ENCODE data around the gene CIT. TPM values are rescaled to one million over a fixed set of nuclear protein-coding genes. Genes with fewer than 3 reads are reported as not detected.

Gene CIT
- total and polyA plus RNA-seq, 2 donors (not counting 3 experiments of a cell fraction or from before 2014, with no cell fraction given): 13.3 to 61.8 TPM

- H2AFZ ChIP-seq (ENCODE audit: low read depth, low read length): no peak overlapping the region
- no peak overlapping the region for H3K4me2 ChIP-seq (ENCODE audit: insufficient read depth, low read length)
- H3K4me3 ChIP-seq (replicated peaks in 1 of 3; ENCODE audit: insufficient read depth in 1 of 3, low read depth in 1 of 3, low read length in 3 of 3): no peak overlapping the region
- TF ChIP-seq POLR2A (IDR thresholded peaks at IDR 0.05; ENCODE audit: low read depth, low read length) (no peak), JUN (IDR thresholded peaks at IDR 0.05; ENCODE audit: borderline replicate concordance, insufficient read depth, insufficient read length, low read depth) (no peak), MYC (IDR thresholded peaks at IDR 0.05; ENCODE audit: low read depth, low read length) (no peak), CTCF (IDR thresholded peaks at IDR 0.05; ENCODE audit: extremely low read depth in 1 of 2, insufficient read depth in 1 of 2, low read depth in 1 of 2, low read length in 2 of 2) (no peak), POLR2AphosphoS5 (IDR thresholded peaks at IDR 0.05; ENCODE audit: insufficient read depth, low read depth, low read length) (no peak), EZH2 (IDR thresholded peaks at IDR 0.05; ENCODE audit: borderline replicate concordance, low read depth, low read length, severe bottlenecking) (no peak), FOS (IDR thresholded peaks at IDR 0.05; ENCODE audit: borderline replicate concordance, insufficient read depth, low read length) (no peak), GATA2 (IDR thresholded peaks at IDR 0.05; ENCODE audit: insufficient read depth, insufficient read length, low read depth, low read length) (no peak)
- TF ChIP-seq, protein P1, sequence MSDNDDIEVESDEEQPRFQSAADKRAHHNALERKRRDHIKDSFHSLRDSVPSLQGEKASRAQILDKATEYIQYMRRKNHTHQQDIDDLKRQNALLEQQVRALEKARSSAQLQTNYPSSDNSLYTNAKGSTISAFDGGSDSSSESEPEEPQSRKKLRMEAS (IDR thresholded peaks at IDR 0.05; ENCODE audit: insufficient read depth, insufficient read length): no peak
- peaks cover 14% of the 10 kb centered on the region for H3K4me1 ChIP-seq (ENCODE audit: control insufficient read depth, extremely low read depth, insufficient read depth, low read length)
- no peak for FAIRE-seq
- POLR2A ChIA-PET: no interaction called here
- peaks cover 14 to 36% of the 10 kb centered on the region in 2 experiments for H3K36me3 ChIP-seq (ENCODE audit: control insufficient read depth in 2 of 2, extremely low read depth in 1 of 2, insufficient read depth in 2 of 2, low read length in 2 of 2)
- no peaks in the 10 kb centered on the region for H4K20me1 ChIP-seq (replicated peaks; ENCODE audit: control insufficient read depth, extremely low read depth, insufficient read depth, low read length)
- BruUV-seq (replicated peaks): no TSS peak
- CTCF ChIA-PET: interaction anchor here (2.5 to 3.4 kb wide), 2 partner anchors 16 to 102 kb away, joined by 6 to 12 read pairs; no protein-coding TSS in a partner anchor
- H3K9me3 ChIP-seq (replicated peaks; ENCODE audit: control insufficient read depth, insufficient read depth, low read length): no peaks in the 10 kb centered on the region
- intact Hi-C loops (cut with micrococcal nuclease) (no loop called here), dilution Hi-C loops (cut with MboI; ENCODE audit: extremely low pct_ligation_motif_present, low sequenced_read_pairs) (no loop called here)
- no peak overlapping the region for H3K27ac ChIP-seq (ENCODE audit: insufficient read depth, low read depth, low read length)
- H3K79me2 ChIP-seq (ENCODE audit: control insufficient read depth, insufficient read depth, low read length): no peaks in the 10 kb centered on the region
- no peaks in the 10 kb centered on the region for H3K27me3 ChIP-seq (ENCODE audit: control insufficient read depth in 2 of 2, insufficient read depth in 2 of 2, low read length in 2 of 2)
- no peaks in the 10 kb centered on the region for H3K9me1 ChIP-seq (replicated peaks; ENCODE audit: control insufficient read depth, extremely low read depth, insufficient read depth, low read length)
- no peak overlapping the region for H3K9ac ChIP-seq (replicated peaks; ENCODE audit: extremely low read depth, insufficient read depth, low read length)
- no peak for DNase-seq (ENCODE audit: low read depth, low spot score)
Observed at GRCh38 chr12:119678459-119678858, 198.7 kb downstream of the CIT start.
